Skeletal muscle cell (primary cell): ENCODE results near the gene KCTD5.
A peak's percentile ranks its signal among the peaks of the same experiment; 100 is the strongest.

Source experiments
- DNase-seq: peaks from one replicate; pipeline ENCODE4 v3.0.0-alpha.2; 2010; ENCODE audit warnings: low read depth
- H3K4me3 ChIP-seq: 2 replicates; pipeline ENCODE4 v1.5.1; 2011; ENCODE audit warnings: low read depth, mild to moderate bottlenecking, control low read depth, low read length, moderate library complexity

KCTD5 gene

DNA sequence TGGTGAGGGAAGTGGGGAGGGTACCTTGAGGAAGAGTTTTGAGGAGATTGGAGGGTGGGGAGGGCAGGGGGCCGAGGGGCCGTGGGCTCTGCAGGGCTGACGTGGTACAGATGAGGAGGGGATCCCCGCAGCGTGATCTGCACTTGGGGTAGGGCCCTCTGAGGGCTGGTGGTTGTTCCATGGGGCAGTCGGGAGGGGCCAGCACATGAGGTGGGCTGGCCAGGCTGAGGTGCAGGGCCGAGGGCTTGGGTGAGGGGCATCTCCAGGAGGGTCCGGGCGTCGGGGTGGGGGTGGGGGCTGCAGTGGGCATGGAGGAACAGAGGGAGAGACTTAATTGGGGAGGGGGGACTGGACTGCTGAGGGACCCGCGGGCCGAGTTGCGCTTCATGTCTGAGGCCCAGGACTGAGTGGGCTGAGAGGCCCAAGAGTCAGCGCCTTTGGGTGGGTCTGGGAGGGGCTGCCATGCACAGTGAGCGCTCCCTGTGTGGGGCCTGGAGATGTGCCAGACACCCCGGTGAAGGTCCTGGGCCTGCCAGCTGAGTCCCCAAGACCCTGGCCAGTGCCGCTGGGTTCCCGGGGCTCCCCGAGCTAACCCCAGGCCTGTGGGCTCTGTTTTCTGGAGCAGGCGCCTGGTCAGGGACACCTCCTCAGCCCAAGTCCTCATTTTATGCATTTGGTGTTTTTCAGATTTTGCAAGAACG lies 24.4 kb downstream of the KCTD5 start:
- no peak overlapping the region for H3K4me3 ChIP-seq
- DNase-seq = no peak

DNA sequence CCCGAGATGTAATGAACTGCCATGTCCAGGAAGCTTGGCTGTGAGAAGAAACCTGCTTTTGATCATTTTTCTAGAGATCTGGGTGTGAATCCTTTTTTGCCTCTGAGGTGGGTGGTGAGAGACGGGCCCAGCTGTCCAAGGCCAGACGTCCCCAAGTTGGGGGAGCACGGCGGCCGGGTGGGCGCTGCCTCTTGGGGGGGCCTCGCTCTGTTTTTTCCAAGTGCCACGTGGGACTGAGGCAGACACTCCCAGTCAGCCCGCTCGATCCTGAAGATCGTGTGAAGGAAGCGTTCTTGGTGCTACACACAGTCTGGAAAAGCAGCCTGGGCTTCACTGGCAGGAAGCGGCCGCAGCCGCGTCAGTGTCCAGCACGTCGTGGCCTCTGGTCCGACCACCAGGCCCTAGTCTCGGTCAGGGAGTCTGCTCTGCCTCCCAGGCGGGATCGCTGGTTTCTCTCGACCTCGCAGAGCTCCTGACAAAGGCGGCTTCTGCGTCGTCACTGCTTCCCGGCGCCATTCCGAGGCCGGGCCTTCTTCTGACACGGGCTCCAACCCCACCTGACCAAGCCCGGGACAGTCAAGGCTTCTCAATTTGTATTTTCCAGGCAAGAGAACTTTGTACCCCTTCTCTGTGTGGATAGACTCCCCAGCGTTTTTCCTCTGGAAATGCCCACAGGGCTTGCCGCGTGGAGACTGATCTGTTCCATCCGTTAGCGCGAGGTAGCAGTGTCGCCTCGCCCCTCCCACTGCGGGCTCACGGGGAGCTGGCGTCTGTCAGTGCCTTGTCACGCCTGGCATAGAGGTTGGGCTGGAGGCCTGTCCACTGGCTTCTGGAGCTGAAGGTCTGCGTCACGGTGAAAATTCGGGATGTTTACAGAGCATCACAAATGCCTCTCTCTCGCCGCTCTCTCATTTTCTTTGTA lies 25.3 kb downstream of the KCTD5 start:
- DNase-seq = no peak
- no peak overlapping the region for H3K4me3 ChIP-seq

DNA sequence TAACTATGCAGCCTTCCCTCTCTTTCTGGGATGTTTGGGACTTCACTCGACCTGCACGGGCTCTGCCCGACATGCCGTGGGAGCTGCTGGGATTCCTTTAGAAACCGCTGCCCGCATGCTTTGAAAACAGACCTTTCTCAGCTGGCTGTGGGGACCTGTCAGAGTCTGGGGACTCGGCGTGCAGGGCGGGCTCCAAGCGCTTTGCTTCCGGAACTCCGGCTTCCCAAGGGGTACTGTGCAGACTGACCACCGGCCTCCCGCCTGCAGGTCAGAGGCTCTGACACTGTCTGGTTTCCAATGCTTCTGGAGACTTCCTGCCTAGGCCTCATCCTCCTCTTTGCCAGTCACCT lies 25.9 kb downstream of the KCTD5 start:
- no peak for DNase-seq
- H3K4me3 ChIP-seq = no peak overlapping the region

DNA sequence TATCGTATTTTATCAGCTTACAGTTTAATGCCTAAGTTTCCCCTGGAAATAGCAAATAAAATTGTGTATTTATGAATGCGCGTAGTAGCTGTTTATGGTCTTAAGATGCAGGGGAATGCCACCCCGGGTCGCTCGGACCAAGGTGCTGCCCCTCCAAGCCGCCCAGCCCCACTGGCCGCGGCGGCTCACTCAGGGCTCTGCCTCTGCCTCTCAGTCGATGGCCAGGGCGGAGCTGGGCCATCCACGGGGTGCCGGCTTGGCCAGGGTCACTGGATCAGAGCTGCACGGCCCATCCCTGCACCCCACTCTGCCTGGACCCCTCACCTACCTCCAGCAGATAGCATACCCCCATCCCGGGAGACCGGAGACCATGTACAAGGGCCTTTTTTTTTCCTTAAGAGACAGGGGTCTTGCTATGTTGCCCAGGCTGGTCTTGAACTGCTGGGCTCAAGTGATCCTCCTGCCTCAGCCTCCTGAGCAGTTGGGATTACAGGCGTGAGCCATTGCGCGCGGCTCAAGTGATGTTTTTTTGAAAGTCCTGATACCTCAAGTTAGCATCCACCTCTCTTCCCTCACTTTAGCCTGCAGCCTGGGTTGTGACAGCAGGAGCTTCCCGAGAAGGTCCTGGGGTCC lies 26.7 kb downstream of the KCTD5 start:
- no peak for DNase-seq
- H3K4me3 ChIP-seq = no peak overlapping the region

DNA sequence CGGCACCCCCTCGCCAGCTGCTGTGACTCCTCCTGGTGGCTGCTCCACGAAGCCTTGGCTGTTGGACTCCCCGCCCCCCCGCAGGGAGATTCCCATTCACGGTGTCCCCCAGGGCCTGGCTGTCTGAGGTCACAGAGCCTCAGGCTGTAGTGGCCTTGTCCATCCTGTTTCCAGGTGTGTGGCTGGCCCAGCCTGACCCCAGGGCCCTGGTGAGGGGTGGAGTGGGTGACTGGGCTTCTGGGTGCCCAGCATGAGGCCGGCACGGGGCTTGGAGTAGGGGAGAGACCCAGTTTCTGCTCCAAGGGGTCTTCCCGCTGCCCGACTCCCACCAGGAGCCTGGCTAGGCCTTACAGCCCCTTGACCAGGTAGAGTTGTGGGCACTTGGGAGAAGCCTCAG lies 27.3 kb downstream of the KCTD5 start:
- no peak overlapping the region for H3K4me3 ChIP-seq

DNA sequence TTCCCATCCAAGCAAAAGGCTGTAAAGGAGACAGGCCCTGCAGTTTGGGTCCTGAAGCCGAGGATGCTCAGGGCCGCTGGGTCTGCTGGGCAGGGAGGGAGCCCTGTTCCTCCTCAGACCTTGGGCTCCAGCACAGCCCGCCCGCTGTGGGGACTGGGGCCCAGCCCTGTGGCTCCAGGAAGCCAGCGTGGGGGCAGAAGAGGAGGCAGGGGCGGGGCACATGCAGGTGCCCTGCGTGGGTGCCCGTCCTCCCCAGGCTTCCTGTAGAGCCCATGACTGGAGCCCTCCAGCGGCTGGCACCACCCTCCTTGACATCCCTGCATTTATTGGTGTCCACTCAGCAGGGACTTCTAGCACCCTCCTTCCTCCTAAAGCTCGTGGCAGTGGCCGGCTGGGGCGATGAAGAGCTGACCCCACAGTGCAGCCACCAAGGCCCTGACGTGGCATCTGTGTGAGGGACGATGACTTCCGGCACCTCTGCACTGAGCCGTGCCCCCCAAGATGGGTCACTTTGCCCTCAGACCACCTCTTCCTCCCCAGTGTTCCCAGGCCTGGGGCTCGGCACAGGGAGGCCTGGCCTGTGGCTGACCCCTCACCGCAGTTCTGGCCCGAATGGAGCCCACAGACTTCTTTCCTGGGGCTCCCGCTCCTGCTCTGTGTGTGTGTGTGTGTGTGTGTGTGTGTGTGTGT lies 27.8 kb downstream of the KCTD5 start:
- no peak for DNase-seq
- H3K4me3 ChIP-seq = no peak overlapping the region

More for the DNA sequence above, 27.3 kb downstream of the KCTD5 start:
- DNase-seq = no peak

DNA sequence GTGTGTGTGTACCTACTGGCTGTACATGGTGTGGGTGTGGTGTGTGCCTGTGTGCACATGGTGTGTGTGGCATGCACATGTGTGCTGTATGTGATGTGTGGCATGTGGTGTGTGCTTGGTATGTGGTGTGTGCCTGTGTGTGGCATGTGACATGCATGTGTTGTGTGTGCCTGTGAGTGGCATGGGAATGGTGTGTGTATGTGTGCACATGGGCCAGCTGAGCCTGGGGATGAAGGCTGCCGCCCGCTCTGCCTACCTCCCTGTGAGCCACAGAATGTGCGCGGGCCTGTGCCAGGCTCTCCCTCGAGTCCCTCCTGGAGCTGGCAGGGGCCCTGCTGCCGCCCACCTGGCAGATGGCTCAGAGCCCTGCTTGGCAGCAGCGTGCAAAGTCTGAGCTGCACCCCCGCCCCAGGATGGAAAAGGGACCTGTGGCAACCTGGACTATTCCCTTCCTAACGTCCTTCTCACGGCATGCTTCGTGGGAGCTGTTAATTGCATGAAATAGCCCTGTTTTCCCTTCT lies 28.4 kb downstream of the KCTD5 start:
- DNase-seq = no peak
- no peak overlapping the region for H3K4me3 ChIP-seq

DNA sequence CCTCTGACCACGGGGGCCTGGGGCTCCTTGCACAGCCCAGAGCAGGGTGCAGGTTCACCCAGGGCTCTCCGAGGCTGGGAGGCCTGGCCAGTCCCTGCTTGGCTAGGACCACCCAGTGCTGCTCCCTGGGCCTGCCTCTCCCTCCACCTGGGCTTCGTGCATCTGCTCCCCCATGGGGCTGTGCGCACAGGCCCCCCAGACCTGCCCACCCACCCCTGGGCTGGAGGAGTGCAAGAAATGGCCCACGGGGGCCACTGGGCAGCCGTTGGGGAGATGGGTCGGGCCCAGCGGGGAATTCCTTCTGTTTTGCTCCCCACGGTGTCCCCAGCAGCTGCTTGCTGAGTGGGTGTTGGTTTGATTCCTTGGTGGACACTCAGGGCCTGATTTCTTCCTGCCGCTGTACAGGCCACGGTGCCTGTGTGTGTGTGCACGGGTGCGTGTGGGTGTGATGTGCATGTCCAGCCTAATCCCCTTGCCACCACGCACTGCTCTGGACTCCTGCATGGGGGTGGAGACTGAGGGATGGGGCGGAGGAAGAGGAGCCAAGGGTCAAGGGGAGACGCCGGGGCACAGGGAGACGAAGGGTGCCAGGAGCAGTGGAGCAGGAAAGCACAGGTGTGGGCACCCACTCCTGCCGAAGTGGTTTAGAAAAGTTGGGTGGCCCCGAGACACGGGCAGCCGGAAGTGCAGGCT lies 29.2 kb downstream of the KCTD5 start:
- no peak for DNase-seq
- H3K4me3 ChIP-seq = no peak overlapping the region

DNA sequence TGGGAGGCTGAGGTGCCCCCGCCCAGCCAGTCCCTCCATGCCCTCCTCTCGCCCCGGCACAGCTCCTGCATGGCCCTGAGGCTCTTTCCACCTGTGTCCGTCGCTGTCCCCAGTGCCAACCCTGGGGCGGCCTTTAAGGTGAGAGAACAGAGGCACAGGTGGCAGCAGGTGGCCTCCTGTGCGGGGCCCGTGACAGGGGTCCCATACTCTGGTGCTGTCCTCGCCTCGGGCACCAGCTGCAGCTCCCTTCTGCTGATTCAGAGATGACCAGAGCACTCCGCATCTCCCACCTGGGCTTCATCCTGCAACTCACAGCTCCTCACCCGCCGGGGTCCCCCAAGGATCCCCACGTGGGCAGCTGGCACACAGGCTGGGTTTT lies 29.7 kb downstream of the KCTD5 start:
- no peak for DNase-seq

DNA sequence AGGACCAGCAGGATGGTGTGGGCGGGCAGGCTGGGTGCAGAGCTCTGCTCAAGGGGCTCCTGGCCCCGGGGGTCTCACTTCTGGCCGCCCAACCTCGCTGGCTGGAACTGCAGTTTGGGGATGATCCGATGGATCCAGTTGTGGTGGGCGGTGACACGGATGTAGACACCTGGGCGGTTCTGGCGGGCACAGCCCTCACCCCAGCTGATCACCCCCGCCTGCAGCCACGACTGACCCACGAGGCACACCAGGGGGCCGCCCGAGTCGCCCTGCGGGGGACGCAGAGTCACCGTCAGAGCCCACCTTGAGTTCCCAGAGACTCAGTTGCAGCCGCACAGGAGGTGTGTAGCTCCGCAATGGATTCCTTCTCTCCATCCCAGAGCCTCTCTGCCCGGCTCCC lies 30.2 kb downstream of the KCTD5 start:
- no peak for DNase-seq
- no peak overlapping the region for H3K4me3 ChIP-seq

More for the DNA sequence above, 29.7 kb downstream of the KCTD5 start:
- H3K4me3 ChIP-seq = no peak overlapping the region

DNA sequence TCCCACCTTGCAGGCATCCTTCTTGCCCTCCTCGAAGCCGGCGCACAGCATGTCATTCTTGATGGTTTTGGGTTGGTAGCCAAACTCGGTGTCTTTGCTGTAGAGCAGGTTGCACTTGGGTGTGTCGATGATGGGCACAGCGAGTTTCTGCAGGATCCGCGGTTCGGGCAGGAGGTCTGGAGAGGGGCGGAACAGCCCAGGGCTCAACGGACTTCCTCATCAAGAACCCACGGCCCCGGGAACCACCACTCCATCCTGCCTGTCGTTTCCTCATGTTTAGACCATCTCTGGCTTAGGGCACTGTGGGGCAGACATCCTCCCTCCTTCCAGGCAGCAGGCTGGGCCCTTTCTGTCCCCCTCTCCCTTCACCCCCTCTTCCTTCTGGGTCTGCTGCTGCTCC lies 31.2 kb downstream of the KCTD5 start:
- DNase-seq = no peak
- no peak overlapping the region for H3K4me3 ChIP-seq

DNA sequence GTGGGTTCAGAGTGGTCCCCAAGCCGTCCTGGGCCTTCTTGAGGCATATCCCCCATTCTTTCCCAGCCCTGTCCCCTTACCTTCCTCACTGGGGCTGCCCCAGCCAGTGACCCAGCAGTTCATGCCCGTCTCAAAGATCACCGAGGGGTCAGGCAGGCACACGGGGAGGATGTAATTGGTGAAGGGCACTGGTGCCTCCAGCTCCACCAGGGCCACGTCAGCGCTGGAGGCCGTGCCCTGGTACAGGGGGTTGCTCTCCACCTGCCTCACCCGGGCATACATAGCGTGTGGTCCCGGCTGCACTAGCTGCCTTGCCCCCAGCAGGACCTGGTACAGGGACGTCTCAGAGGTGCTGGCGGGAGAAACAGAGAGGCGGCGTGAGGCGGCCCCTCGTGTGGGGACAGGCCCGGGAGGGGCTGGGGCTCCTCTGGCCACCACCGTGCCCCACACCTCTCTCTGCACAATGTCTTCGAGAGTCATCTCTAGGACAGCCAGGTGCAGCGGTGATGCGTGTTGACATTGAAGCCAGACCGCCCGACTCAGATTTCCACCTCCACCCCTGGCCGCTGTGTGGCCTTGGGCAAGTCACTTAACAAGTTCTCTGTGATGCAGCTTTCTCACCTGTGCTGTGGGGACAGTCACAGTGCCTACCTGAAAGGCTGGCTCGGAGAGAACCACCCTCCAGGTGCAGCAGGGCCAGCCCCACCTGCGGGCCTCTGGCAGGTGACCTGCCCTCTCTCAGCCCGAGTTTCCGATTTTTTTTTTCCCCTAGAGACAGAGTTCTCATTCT lies 31.9 kb downstream of the KCTD5 start:
- DNase-seq = no peak
- no peak overlapping the region for H3K4me3 ChIP-seq

DNA sequence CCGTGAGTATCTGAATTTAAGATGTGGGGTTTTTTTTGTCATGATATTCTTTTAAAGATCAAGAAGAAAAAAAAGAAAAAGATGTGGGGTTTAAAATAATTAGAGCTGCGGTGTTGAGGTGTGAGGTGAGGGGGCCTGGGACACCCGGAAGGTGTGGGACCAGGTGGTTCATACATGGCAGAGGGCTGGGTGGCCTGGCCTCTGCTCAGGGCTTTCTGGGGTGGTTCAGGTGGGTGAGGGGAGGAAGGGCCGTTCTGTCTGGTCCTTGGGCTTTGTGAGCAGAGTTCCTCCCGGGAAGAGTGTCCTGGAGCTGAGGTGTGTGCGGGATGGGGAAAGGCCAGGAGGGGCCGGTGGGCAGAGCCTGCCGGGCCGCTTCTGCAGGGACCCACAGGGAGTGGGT lies 32.7 kb downstream of the KCTD5 start:
- DNase-seq = no peak
- no peak overlapping the region for H3K4me3 ChIP-seq

DNA sequence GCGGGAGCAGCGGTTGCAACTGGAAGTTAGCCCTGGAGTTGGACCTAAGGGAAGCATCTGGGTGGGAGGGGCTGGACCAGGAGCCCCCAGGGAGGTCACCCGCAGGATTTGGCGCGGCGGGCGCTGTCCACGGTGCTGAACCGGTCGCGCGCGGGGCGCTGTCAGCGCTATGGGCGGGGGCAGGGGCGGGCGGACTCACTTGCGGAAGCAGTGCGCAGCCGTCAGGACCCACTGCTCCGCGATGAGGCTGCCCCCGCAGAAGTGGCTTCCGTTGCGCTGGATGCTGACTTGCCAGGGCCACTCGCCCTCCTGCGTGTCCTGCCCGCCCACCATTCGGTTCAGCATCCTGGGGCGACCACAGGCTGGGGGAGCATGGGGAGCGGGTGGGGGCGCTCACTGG lies 33.2 kb downstream of the KCTD5 start:
- DNase-seq = peak; percentile 10
- peak overlapping the region; percentile 15 for H3K4me3 ChIP-seq

DNA sequence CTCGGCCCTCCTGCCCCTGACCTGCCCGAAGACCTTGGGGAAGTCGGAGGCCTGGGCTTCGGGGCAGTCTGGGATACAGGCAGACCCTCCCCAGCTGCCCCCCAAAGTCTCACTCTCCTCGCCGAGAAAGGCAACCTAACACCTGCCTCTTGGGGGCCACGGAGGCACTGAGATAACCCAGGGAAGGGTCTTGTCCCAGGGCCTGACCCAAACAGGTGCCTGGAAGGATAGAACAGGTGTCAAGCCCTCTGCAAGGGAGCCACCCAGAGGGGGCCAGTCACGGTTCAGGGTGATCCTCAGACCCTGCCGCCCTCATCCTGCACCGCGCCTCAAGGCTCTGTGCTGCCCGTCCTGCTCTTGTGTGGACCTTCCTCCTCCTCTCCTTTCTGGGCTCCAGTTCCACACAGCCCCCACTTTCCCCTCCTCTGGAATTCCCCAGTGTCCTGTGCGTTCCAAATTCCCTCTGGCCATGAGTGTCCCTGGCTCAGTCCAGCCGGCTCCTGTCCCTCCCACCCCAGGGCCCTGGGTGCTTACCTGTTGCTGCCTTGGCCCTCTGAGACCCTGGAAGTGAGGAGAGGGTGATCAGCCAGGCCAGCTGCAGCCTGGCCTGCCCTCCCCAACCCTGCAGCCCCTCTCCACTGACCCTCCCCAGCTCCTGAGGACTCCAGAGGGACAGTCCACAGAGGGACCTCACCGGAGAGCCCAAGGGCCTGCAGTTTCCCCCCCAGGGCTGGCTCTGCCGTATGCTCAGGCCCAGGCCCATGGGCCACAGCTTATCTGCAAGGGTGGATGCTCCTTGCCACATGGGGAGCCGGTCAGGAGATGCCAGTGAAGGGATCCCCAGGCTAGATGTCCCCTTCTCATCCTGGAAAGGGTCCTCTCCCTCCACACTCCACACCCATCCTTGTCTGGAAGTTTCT lies 33.9 kb downstream of the KCTD5 start:
- no peak for DNase-seq
- H3K4me3 ChIP-seq = peak overlapping the region; percentile 15

DNA sequence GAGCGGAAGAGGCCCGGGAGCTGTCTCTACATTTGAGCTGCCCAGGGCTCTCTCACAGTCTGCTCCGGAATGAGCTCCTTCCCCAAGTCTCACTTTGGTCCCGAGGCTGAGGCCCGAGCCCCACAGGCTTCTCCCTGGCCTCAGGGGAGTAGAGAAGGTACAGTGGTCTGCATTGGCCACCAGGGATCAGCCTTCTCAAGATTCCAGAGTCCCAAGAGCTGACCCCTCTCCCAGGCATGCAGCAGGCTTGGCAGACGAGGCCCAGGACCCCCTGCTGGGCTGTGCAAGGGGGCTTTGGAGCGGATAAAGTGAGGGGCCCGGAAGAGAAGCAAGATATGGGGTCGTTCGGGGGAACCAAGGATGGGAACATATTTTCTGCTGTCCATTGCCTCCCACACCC lies 34.6 kb downstream of the KCTD5 start:
- no peak overlapping the region for H3K4me3 ChIP-seq

More for the DNA sequence above, 34.6 kb downstream of the KCTD5 start:
- no peak for DNase-seq
